HepG2 (cell line): ENCODE measurements around the gene TMEM198. TPM values are rescaled to one million over a fixed set of nuclear protein-coding genes. Genes with fewer than 3 reads are reported as not detected.
A peak's percentile ranks its signal among the peaks of the same experiment; 100 is the strongest.

Source experiments
- HMGXB3 ChIP-seq: sonication (generic); formaldehyde crosslinking; IDR thresholded peaks from 2 replicates; pipeline ENCODE4 v1.4.0; 2020; ENCODE audit warnings: missing genetic modification reagents, borderline replicate concordance
- HNF4A ChIP-seq: sonication (generic); formaldehyde crosslinking; IDR thresholded peaks from 2 replicates; pipeline ENCODE4 v1.4.0; 2020; ENCODE audit warnings: missing genetic modification reagents
- MXD1 ChIP-seq: sonication (generic); formaldehyde crosslinking; IDR thresholded peaks from 2 replicates; pipeline ENCODE4 v1.4.0; 2020; ENCODE audit warnings: mild to moderate bottlenecking, missing genetic modification reagents
- POLR2G ChIP-seq: fragments of 200-400 bp; formaldehyde crosslinking; IDR thresholded peaks from 2 replicates; pipeline ENCODE4 v1.6.1; 2018; ENCODE audit warnings: mild to moderate bottlenecking, low read depth, low read length, moderate library complexity
- ZBTB40 ChIP-seq, 2 experiments: fragments of 450-650 bp in 1 of 2; sonication (generic) in 1 of 2; formaldehyde crosslinking in 1 of 2; IDR thresholded peaks; 2 replicates each; pipeline versions ENCODE4 v1.6.1 to v1.8.0; 2016 to 2022; ENCODE audit warnings: antibody characterized with exemption in 1 of 2, mild to moderate bottlenecking in 1 of 2, missing genetic modification reagents in 1 of 2
- ZNF567 ChIP-seq: sonication (generic); formaldehyde crosslinking; IDR thresholded peaks from 2 replicates; pipeline ENCODE4 v1.8.1; 2023; ENCODE audit warnings: mild to moderate bottlenecking, missing genetic modification reagents, borderline replicate concordance
- ZNF704 ChIP-seq: sonication (generic); formaldehyde crosslinking; IDR thresholded peaks from 2 replicates; pipeline ENCODE4 v1.8.1; 2023; ENCODE audit warnings: mild to moderate bottlenecking, inconsistent platforms, moderate library complexity, missing genetic modification reagents, borderline replicate concordance
- polyA plus RNA-seq, 8 experiments: library from polyadenylated mRNA; depleted of rRNA in 3 of 8; stranded (reverse) in 7 of 8; unstranded in 1 of 8; fragments of >200 nt; fragmentation: Illumina TruSeq in 4 of 8; extraction: Trizol in 4 of 8; gene quantifications; 2 replicates each; pipeline versions ENCODE4 v1.2.1 to v1.2.3, GENCODE V29; 2011 to 2016; ENCODE audit warnings: low read depth in 4 of 8, missing spikeins in 1 of 8, mixed read lengths in 1 of 8; ENCODE audit not compliant: insufficient read depth in 1 of 8
- total RNA-seq, 5 experiments: library from RNA; depleted of rRNA; stranded (reverse); fragments of >200 nt; fragmentation: Illumina TruSeq; extraction: Trizol; gene quantifications; 2 replicates each; pipeline ENCODE4 v1.2.3, GENCODE V29; 2016; ENCODE audit warnings: low read depth in 1 of 5

TMEM198 gene
- total and polyA plus RNA-seq, 2 of the 13 experiments (the other 11 are each of a cell fraction or from before 2014, with no cell fraction given): 17.3 to 23.5 TPM

DNA sequence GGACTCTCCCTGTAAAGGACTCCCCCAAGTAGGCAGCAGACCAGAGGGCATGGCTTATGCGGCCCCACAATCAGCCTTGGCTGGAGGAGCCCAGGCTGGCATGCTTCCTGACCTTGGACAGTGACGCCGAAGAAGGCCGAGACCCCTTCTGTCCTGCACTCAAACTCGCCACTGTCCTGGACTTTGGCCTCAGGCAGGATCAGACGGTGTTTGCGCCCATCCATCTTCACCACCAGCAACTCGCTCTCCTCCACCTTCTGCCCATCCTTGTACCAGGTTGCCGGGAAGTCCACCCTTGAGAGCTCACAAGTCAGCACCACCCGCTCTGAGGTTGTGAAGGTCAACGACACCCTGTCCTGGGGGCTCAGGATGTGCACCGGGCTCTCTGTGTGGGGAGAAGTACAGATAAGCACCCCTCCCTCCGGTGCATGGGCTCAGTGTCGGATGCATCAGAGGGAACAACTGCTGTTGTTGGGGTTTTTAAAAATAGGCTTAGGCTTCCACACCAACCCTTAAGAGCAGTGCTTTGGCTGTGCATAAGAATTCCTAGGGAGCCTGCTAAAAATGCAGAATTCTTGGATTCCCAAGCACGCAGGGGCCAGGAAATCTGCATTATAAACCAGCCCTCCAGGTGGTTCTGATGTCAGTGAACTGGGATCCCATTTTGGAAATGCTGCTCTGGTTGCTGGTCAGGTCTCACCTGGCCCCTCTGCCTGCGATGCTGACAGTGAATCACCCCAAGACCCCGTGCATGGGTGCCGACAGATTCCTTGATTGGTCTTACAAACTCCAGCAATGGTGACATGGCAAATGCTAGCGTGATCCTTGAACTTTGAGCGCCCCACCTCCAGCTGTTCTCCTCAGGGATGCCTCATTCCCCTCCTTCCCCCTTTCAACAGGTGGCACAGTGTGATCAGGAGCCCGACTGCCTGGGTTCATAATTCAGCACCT lies 21.6 kb downstream of the TMEM198 start (continued):
- TF ChIP-seq ZNF704 (no peak), HMGXB3 (CRISPR knock-in tag) (no peak), HNF4A (peak; percentile 56), POLR2G (peak; percentile 65), ZNF567 (no peak), ZBTB40 (IDR thresholded peaks at IDR 0.05) (no peak), ZBTB40 (CRISPR knock-in tag; IDR thresholded peaks at IDR 0.05) (no peak), MXD1 (CRISPR knock-in tag) (no peak)
